HEK293T (cell line): ENCODE results near the gene MDH1B.

ENCODE experiments used
- CTCF ChIA-PET: fragments of 350-600 bp; formaldehyde crosslinking; extraction: SDS; loops from one replicate; lab custom pipeline; 2021; ENCODE audit warnings: antibody characterized with exemption, inconsistent platforms; lab: Yijun Ruan, JAX
- POLR2A ChIA-PET: fragments of 350-600 bp; formaldehyde crosslinking; extraction: SDS; loops from one replicate; lab custom pipeline; 2020; ENCODE audit warnings: antibody characterized with exemption, inconsistent platforms; lab: Yijun Ruan, JAX
- DNase-seq: peaks from one replicate; pipeline ENCODE4 v3.0.0; 2012; ENCODE audit warnings: mixed read lengths; ENCODE audit errors: extremely low spot score
- ARNT ChIP-seq: fragments of 450-650 bp; IDR thresholded peaks from 2 replicates; pipeline ENCODE4 v1.6.1; 2017; ENCODE audit warnings: mild to moderate bottlenecking
- BHLHE40 ChIP-seq: fragments of 450-650 bp; IDR thresholded peaks from 2 replicates; pipeline ENCODE4 v1.6.1; 2016; ENCODE audit warnings: mild to moderate bottlenecking, moderate library complexity, borderline replicate concordance
- CTBP1 ChIP-seq: fragments of 450-650 bp; IDR thresholded peaks from 2 replicates; pipeline ENCODE4 v1.6.1; 2016; ENCODE audit warnings: borderline replicate concordance
- ELF4 ChIP-seq: fragments of 450-650 bp; IDR thresholded peaks from 2 replicates; pipeline ENCODE4 v1.6.1; 2017; ENCODE audit warnings: antibody characterized with exemption
- FOXA1 ChIP-seq: fragments of 450-650 bp; IDR thresholded peaks from 2 replicates; pipeline ENCODE4 v1.6.1; 2016; ENCODE audit warnings: mild to moderate bottlenecking
- FOXK2 ChIP-seq: fragments of 450-650 bp; IDR thresholded peaks from 2 replicates; pipeline ENCODE4 v1.6.1; 2016; ENCODE audit warnings: mild to moderate bottlenecking
- FOXM1 ChIP-seq: fragments of 450-650 bp; IDR thresholded peaks from 2 replicates; pipeline ENCODE4 v1.6.1; 2017; ENCODE audit warnings: mild to moderate bottlenecking, borderline replicate concordance
- HDGF ChIP-seq: fragments of 450-650 bp; IDR thresholded peaks from 2 replicates; pipeline ENCODE4 v1.6.1; 2017; ENCODE audit warnings: antibody characterized with exemption, borderline replicate concordance
- LEF1 ChIP-seq: fragments of 450-650 bp; IDR thresholded peaks from 2 replicates; pipeline ENCODE4 v1.6.1; 2017; ENCODE audit warnings: mild to moderate bottlenecking, borderline replicate concordance
- PKNOX1 ChIP-seq: fragments of 450-650 bp; IDR thresholded peaks from 2 replicates; pipeline ENCODE4 v1.6.1; 2016
- SUZ12 ChIP-seq: fragments of 450-650 bp; IDR thresholded peaks from 2 replicates; pipeline ENCODE4 v1.6.1; 2016; ENCODE audit warnings: mild to moderate bottlenecking
- TARDBP ChIP-seq: fragments of 450-650 bp; IDR thresholded peaks from 2 replicates; pipeline ENCODE4 v1.6.1; 2016
- ZNF384 ChIP-seq: fragments of 450-650 bp; IDR thresholded peaks from 2 replicates; pipeline ENCODE4 v1.6.1; 2016

The MDH1B gene

DNA sequence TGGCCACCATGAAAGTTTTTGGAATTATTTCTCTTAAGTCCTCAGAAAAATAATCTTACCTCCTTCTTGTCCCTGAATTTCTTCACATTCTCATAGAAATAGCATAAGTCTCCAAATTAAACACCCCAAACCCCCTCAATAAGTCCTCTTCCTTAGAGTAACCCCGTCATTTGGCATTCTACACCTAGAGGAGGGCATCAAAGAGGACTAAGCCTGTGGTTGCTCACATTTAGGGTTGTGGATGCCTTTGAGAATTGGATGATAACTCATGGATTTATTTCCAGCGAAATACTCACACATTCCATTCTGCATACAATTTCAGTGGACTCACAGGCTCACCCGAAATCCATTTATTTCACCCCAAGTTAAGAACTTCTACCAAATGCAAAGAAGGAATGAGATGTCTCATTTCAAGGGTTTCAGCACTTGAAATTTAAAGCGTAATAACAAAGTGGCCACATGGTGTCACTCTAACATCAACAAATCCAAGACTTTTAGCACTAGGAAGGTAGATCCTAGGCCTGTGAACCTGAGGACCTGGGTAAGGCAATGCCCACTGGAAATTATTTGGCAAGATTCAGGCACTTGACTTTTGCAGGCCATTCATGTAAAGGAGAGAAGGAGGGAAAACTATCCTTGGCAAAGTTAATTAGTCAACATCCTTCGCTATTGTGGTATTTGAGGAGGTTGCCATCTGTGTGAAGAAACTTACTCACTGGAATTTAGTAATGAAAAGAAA, 71.6 kb downstream of the MDH1B start:
- POLR2A ChIA-PET, result no interaction called here
- peak; percentile 61 for DNase-seq
- CTCF ChIA-PET, result interaction anchor here (1.2 to 1.7 kb wide), 2 partner anchors 89 to 107 kb away, joined by 4 read pairs; no protein-coding TSS in a partner anchor
- no peak for TF ChIP-seq CTBP1

GRCh38 chr2:206692971-206693370, 72.2 kb downstream of the MDH1B start:
- POLR2A ChIA-PET, result no interaction called here
- TF ChIP-seq FOXK2 (no peak), ZNF384 (no peak), CTBP1 (no peak)
- CTCF ChIA-PET, result no interaction called here
- DNase-seq, result no peak

DNA sequence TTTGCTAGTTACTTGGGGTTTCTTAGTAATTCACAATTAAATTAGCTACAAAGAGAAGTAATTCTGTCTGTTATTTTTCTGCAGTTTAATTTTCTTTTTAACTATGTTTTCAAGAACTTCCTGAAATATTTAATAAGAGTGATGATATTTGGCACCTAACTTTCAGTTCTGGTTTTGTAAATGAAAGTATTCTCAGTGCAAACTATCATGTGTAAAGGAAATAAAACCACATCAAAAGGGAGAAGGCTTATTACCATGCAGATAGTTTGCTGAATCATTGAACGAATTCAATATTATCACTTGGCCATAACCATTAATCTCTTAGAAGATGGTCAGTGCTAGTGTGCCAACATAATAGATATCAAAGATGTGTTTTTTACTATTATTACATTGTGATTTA, 76.1 kb downstream of the MDH1B start:
- TF ChIP-seq BHLHE40, result no peak
- no peak for TF ChIP-seq ARNT
- TF ChIP-seq ZNF384, result no peak
- no peak for TF ChIP-seq FOXA1
- no peak for TF ChIP-seq PKNOX1
- TF ChIP-seq TARDBP, result no peak
- no peak for TF ChIP-seq ELF4
- no peak for TF ChIP-seq SUZ12
- no peak for TF ChIP-seq LEF1
- DNase-seq, result no peak
- POLR2A ChIA-PET, result no interaction called here
- CTCF ChIA-PET, result no interaction called here

GRCh38 chr2:206688453-206688852, 76.7 kb downstream of the MDH1B start:
- ChIA-PET POLR2A (no interaction called here), CTCF (no interaction called here)
- TF ChIP-seq CTBP1, result no peak
- TF ChIP-seq ELF4, result no peak
- TF ChIP-seq FOXA1, result no peak
- no peak for TF ChIP-seq FOXM1
- TF ChIP-seq HDGF, result no peak

More at GRCh38 chr2:206688453-206688852, 76.7 kb downstream of the MDH1B start:
- no peak for DNase-seq
